Adipocyte (in vitro differentiated cells): ENCODE measurements around the gene METTL21C.

ENCODE experiments used
- DNase-seq: peaks from one replicate; pipeline ENCODE4 v3.0.0-alpha.2; 2015; ENCODE audit warnings: low read depth
- H3K27me3 ChIP-seq: replicated peaks from 2 replicates; pipeline ENCODE4 v1.7.0; 2013; ENCODE audit warnings: mild to moderate bottlenecking, low read length, moderate library complexity; ENCODE audit not compliant: control insufficient read depth, insufficient read depth
- H3K36me3 ChIP-seq: 2 replicates; pipeline ENCODE4 v1.7.0; 2013; ENCODE audit warnings: low read length, mild to moderate bottlenecking, moderate library complexity; ENCODE audit not compliant: control insufficient read depth, insufficient read depth, severe bottlenecking
- H3K4me1 ChIP-seq: 2 replicates; pipeline ENCODE4 v1.7.0; 2013; ENCODE audit warnings: mild to moderate bottlenecking, low read length, moderate library complexity; ENCODE audit not compliant: control insufficient read depth, insufficient read depth
- H3K4me3 ChIP-seq: 2 replicates; pipeline ENCODE4 v1.7.0; 2013; ENCODE audit warnings: mild to moderate bottlenecking, low read length, moderate library complexity
- H3K9ac ChIP-seq: 2 replicates; pipeline ENCODE4 v1.7.0; 2013; ENCODE audit warnings: mild to moderate bottlenecking, low read length, moderate library complexity
- H3K9me3 ChIP-seq: 2 replicates; pipeline ENCODE4 v1.7.0; 2013; ENCODE audit warnings: mild to moderate bottlenecking, low read length, moderate library complexity; ENCODE audit not compliant: control insufficient read depth

Gene METTL21C

GRCh38 chr13:102708211-102708610, 13.4 kb upstream of the METTL21C start:
- peaks cover 57% of the 10 kb centered on the region for H3K4me1 ChIP-seq
- no peaks in the 10 kb centered on the region for H3K36me3 ChIP-seq
- peak overlapping the region; percentile 42 for H3K4me3 ChIP-seq
- no peaks in the 10 kb centered on the region for H3K27me3 ChIP-seq
- no peak for DNase-seq
- no peaks in the 10 kb centered on the region for H3K9me3 ChIP-seq
- peak overlapping the region; percentile 60 for H3K9ac ChIP-seq

DNA sequence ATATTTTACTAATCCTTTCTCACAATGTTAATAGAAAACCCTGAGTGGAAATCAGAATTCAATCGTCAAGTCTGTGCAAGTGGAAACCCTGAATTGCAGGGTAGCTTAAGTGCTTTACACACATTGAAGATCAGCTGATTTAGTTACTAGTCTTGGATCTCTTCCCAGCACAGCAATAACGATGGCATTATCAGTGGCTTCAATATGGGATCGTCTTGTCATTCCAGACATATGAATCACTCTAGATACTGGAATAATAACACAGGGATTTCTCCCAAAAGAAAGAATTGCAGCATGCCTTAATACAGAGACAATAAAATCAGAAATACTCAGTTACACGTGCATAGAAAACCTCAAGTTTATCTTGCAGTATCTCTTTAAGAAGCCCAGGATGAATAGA, 12.6 kb upstream of the METTL21C start:
- H3K27me3 ChIP-seq: no peaks in the 10 kb centered on the region
- no peaks in the 10 kb centered on the region for H3K9me3 ChIP-seq
- DNase-seq: peak; percentile 84
- H3K9ac ChIP-seq: peak overlapping the region; percentile 60
- H3K36me3 ChIP-seq: no peaks in the 10 kb centered on the region
- H3K4me3 ChIP-seq: peak overlapping the region; percentile 42
- H3K4me1 ChIP-seq: peaks cover 62% of the 10 kb centered on the region

DNA sequence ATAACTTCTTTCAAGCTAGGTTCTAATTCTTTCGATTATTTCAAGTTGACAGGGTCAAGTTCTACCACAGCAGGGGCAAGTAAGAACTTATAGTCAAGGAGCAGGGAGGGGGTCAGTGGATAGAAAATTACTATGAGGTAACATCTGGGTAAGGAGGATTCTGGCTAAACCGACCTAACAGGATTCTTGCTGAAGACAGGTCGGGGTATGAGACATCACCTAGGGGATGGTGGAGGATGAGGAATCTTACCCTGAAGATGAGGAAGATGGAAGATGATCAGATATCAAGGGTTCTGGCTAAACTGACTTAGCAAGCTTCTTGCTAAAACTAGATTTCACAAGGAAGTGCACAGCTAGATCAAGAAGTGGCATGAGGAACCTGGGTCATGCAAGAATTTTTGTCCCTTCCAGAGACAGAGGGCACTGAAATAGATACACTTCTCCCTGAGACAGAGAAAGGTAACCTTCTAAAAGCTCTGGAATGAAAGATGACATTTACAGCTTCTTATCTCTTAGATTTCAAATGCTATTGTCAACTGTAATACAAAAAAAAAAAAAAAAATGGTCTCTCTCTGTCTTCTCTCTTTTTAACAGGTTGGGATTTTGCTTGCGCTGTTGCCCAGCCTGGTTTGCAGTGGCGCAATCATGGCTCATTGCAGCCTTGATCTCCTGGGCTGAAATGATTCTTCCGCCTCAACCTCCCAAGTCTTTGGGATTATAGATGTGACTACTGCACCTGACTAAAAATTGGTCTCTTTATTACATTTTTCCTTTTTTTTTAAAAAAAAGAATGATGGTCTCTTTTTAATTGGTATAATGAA, 9.6 kb upstream of the METTL21C start:
- no peaks in the 10 kb centered on the region for H3K9me3 ChIP-seq
- H3K4me3 ChIP-seq: no peak overlapping the region
- peaks cover 69% of the 10 kb centered on the region for H3K4me1 ChIP-seq
- no peaks in the 10 kb centered on the region for H3K36me3 ChIP-seq
- H3K27me3 ChIP-seq: no peaks in the 10 kb centered on the region
- no peak overlapping the region for H3K9ac ChIP-seq
- no peak for DNase-seq

DNA sequence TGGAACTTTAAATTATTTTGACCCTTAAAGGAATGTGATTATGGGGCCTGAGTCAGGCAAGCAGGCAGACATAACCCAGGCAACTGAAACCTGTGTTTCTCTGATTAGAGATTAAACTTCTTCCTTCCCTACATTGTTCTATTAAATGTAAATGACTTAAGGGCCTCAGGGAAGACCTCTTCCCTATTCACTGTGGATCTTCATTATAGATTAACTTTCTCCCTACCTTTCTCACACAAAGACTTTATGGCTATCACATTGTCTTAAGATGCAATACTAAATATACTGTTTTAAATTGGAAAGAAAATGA, 8.8 kb upstream of the METTL21C start:
- H3K27me3 ChIP-seq: no peaks in the 10 kb centered on the region
- H3K36me3 ChIP-seq: no peaks in the 10 kb centered on the region
- H3K4me3 ChIP-seq: no peak overlapping the region
- H3K9ac ChIP-seq: peak overlapping the region; percentile 46
- peaks cover 3% of the 10 kb centered on the region for H3K9me3 ChIP-seq
- peaks cover 72% of the 10 kb centered on the region for H3K4me1 ChIP-seq
- no peak for DNase-seq

DNA sequence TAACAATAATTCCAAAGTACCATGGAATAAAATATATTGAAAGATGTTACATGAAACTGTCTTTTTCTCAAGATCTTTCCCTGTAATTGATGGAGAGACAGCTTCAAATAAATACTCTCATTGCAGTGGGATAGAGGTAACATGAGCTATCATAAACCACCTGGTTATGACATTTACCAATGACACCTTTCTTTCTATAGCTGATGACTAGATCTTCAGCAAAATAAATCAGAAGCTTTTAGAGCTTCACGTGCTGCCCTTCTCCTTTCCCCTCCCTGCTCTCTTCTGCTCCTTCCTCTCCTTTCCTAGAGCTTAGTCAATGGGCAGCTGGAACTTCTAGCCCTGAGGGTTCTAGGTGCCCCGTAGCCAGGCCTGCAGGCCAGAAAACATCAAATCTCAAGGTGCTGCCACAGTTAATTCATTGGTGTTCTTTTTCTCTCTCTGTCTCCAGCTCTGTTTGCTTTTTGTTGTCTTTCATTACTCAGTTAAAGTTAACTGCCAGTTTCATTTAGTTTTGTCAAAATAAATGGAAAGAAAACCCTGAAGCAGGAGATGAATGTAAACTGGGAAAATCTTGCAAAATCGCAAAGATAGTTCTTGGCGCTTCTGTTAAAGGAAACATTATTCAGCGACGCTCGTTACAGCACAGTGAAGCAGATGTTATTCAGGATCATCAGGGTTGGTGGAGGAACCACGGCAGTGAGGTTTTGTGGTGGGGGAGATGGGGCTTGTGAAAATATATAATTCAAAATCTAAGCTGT, 8.3 kb upstream of the METTL21C start:
- Histone ChIP-seq H3K9ac (peak overlapping the region; percentile 46), H3K9me3 (peaks cover 9% of the 10 kb centered on the region), H3K36me3 (no peaks in the 10 kb centered on the region), H3K27me3 (no peaks in the 10 kb centered on the region), H3K4me3 (no peak overlapping the region), H3K4me1 (peaks cover 66% of the 10 kb centered on the region)
- DNase-seq: peak; percentile 38

- no peaks in the 10 kb centered on the region for H3K27me3 ChIP-seq
- H3K36me3 ChIP-seq: no peaks in the 10 kb centered on the region
- no peak for DNase-seq
- H3K4me3 ChIP-seq: no peak overlapping the region
- peaks cover 55% of the 10 kb centered on the region for H3K4me1 ChIP-seq
- peaks cover 11% of the 10 kb centered on the region for H3K9me3 ChIP-seq
- no peak overlapping the region for H3K9ac ChIP-seq
These were observed 6.5 kb upstream of the METTL21C start for GRCh38 chr13:102701331-102701730.

- H3K9ac ChIP-seq: peak overlapping the region; percentile 59
- peaks cover 53% of the 10 kb centered on the region for H3K4me1 ChIP-seq
- no peaks in the 10 kb centered on the region for H3K36me3 ChIP-seq
- peaks cover 11% of the 10 kb centered on the region for H3K9me3 ChIP-seq
- peak overlapping the region; percentile 20 for H3K4me3 ChIP-seq
- H3K27me3 ChIP-seq: peaks cover 4% of the 10 kb centered on the region
- peak; percentile 72 for DNase-seq
These were observed 5.5 kb upstream of the METTL21C start for GRCh38 chr13:102700088-102701031.

GRCh38 chr13:102699504-102699903, 4.7 kb upstream of the METTL21C start:
- no peak for DNase-seq
- Histone ChIP-seq H3K9me3 (peaks cover 11% of the 10 kb centered on the region), H3K9ac (no peak overlapping the region), H3K36me3 (no peaks in the 10 kb centered on the region), H3K27me3 (peaks cover 7% of the 10 kb centered on the region), H3K4me1 (peaks cover 44% of the 10 kb centered on the region), H3K4me3 (no peak overlapping the region)

DNA sequence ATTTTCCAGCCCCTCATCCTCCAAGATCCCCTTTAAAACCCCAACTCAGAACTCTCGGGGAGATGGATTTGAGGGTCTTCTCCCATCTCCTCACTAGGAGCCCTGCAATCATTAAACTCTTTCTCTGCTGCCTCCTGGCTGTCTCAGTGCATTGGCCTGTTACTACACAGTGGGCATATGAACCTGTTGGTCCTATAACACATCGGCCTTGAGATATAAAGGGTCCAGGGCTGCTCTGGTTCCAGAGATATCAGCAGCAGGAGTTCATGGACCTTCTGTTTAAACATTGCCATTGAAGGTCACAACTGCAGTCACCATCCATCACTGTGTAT, 3.8 kb upstream of the METTL21C start:
- DNase-seq: no peak
- H3K36me3 ChIP-seq: no peaks in the 10 kb centered on the region
- H3K9me3 ChIP-seq: peaks cover 11% of the 10 kb centered on the region
- peaks cover 43% of the 10 kb centered on the region for H3K4me1 ChIP-seq
- H3K9ac ChIP-seq: no peak overlapping the region
- peak overlapping the region; percentile 27 for H3K4me3 ChIP-seq
- peaks cover 9% of the 10 kb centered on the region for H3K27me3 ChIP-seq

DNA sequence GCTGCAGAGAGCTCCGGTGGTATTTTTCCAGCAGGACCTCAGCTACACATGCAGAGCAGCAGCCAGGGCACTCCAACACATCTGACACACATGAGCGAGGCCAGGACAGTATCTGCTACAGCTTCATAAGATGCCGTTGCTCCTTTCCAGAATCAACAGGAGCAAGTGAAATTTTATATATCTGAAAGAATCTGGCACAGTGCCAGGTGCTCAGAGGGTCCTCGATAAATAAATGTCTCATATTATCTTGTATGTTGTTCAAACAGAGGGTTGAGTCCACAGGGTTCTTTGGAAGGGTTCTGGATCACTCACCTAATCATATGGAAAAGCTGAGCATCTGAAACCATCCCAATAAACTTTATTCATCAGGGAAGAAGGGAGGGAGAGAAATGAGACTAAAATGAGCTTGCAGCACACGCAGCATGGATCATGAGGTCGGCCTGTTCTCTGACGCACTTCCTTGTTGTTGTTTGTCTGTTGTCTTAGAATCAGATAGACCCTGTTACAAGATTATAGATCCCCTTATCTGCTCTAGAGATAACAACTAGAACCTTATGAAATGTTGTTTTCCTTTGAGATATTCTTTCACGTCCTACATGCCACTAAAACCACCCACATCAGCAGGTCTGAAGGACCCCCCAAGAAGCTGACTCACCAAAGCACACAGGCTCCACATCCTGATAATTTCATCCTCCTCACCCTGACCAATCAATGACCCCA, 3.2 kb upstream of the METTL21C start:
- H3K9me3 ChIP-seq: peaks cover 11% of the 10 kb centered on the region
- no peak overlapping the region for H3K9ac ChIP-seq
- H3K27me3 ChIP-seq: peaks cover 9% of the 10 kb centered on the region
- H3K4me1 ChIP-seq: peaks cover 40% of the 10 kb centered on the region
- no peak for DNase-seq
- H3K4me3 ChIP-seq: peak overlapping the region; percentile 27
- no peaks in the 10 kb centered on the region for H3K36me3 ChIP-seq
